ENCODE data around the gene FAT2.
"Not testable (repeated sequence)": the region's sequence is repeated elsewhere in the genome, so short reads cannot be mapped to it uniquely, and the experiment has no call there.

FAT2 gene

DNA sequence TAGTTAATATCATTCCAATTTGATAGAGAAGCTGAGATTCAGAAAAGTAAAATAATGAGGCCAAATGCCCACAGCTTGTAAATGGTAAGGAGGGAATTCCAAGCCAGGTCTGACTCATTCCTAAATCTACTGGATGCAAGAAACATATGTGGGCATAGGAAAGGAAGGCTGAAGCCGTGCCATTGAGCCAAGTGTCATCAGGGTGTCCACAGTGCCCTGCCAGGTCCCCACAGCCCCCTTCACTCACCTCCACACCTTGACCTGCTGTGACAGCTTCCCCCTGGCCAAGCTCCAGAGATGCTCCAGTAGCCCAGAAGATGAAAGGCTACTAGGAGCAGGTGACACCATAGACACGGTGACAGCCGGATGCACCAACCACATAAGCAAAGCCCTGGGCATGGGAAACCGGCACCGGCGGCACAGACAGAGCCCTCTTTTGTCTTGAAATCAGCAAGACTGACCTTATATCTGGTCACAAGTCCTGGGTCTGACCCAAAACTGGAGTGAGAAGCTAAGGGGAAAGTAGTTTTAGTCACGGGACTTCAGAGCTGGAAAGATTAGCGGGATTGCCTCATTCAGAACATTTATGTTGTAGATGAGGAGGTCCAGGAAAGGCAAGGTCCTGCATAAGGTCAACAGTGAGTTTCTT lies 20.1 kb upstream of the FAT2 start:
- no peak for DNase-seq (ENCODE audit: low spot score)

DNA sequence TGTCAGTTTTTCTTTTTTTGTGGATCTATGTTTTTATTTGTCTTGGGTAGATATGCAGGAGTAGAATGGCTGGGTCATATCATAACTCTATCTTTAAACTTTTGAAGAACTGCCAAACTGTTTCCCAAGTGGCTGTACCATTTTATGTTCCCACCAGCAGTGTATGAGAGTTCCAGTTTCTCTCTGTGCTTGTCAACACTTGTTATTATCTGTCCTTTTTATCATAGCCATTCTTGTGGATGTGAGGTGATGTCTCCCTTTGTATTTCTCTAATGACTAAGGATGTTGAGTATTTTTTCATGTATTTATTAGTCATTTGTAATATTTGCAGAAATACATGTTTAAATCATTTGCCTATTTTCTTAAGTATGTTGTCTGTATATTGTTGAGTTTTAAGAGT lies 17.4 kb upstream of the FAT2 start:
- no peak for DNase-seq (ENCODE audit: low spot score)

DNA sequence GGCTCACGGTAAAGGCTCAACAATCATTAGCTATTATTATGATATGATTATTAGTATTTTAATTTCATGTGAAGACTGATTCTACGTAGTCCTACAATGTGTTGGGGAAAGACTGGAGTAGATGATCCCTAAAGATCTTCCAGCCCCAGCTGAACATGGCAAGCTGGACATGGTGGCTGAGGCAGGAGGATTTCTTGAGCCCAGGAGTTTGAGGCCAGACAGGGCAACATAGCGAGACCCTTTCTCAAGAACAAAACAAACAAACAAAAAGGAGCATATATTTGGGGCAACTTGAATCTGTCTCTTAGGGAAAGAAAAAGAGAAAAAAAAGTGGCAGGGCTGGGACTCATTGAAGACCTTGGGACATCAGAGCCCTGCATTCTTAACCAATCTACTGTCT lies 16.2 kb upstream of the FAT2 start:
- DNase-seq (ENCODE audit: low spot score): no peak

DNA sequence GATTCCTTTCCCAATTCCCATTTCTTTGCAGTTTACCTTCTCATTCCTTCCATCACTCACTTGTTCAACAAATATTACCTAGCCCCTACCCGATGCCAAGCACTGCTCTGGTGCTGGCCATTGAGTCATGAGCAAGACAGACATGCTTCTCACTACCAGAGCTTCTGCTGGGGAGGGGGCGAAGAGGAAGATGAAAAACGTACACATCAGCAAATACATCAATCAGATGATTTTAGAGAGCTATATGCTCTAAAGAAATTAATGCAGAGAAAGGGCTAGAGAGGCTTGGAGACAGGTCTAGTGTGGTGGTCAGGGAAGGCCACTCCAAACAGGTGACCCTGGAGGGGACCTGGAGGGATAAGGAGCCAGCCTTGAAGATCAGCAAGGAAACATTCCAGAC lies 14.4 kb upstream of the FAT2 start:
- no peak for DNase-seq (ENCODE audit: low spot score)

DNA sequence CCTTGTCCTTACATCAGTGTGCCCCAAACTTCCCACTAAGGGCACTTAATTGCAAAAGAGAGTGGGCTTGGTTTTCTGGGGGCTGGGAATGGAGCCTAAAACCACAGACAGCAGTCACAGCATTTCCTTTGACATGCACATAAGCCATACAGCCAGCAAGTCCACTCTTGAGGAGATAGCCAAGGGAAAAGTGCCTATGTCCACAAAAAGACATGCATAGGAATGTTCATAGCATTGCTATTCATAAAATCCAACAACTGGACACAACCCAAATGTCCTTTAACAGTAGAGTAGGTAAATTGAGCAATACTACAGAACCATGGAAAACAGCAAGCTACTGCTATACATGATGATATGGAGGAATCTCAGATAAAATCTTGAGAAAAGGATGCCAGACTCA lies 11.7 kb upstream of the FAT2 start:
- no peak for DNase-seq (ENCODE audit: low spot score)

DNA sequence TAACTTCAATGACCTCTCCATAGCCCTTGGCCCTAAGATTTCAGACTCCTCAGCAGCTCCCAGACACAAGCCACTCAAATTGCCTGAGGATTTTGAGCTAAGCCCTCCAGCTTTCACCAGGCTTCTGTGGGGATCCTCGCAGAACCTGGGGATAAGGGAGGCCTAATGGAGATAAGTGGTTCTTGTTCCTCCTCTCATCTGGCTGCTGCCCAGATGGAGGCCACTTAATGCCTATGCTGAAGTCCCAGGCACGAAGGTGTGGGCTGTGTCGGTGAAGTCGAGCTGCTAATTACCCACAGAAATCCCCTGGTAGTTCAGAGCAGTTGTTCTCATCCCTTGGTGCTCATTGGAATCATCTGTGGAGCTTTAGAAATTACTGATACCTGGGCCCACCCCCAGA lies 10.3 kb upstream of the FAT2 start:
- no peak for DNase-seq (ENCODE audit: low spot score)

DNA sequence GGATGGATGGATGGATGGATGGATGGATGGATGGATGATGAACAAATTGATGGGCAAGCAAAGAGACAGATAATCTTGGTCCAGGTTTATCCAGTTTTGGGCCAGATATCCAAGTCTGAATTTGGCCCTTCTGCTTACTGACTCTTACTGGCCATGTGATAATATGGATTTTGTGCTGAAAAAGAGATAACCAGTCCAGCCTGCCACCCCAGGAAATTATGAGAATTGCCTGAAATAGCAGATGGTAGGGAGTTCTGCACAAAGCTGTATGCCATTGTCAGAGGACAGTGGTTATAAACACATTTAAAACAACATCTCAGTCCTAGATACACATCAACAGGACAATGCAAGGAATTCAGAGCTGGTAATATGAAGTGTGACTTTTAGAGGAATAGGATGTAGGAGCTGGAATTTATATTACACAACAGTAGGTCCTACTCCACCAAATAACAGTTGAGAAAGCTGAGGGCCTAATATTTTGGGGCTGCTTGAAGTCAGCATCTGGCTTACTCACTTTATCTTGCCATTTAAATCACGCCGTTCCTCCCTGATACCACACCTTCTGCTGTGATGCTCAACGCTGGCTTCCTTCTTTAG lies 9.0 kb upstream of the FAT2 start:
- no peak for DNase-seq (ENCODE audit: low spot score)

DNA sequence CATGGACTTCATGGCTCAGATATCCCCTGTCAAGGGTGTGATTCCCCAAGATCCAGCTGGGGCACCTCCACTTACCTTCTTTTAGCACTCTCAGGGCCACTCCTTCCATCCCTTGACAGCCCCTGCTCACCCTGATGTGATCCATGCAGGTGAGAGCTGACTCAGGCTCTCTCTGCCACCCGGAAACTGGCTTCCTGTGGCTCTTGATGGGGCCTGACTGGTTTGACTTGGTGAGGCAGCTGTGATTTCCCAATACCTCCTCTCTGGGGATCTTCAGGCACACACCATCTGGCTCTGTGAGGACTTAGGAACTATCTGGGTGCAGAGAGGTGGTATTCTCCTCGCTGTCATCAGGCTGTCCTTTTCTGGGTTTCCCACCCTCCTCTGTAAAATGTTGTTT lies 7.9 kb upstream of the FAT2 start:
- no peak for DNase-seq (ENCODE audit: low spot score)

DNA sequence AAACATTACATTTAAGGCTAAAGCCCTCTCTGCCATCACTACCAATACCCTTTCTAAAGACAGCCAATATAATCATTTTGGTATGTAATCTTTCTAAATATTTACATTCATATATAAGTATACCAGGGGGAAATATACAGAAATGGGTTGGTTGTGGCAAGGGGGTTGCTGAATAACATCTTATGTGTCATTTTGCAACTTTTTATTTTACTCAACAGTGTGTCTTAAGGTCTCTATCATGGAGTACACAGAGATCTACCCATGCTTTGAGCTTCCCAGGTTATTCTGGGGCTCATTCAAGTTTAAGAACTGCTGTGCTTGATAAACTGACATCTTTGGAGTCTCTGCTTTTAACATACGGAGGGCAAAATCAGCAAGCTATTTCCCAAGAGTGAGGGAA lies 7.4 kb upstream of the FAT2 start:
- DNase-seq (ENCODE audit: low spot score): no peak

DNA sequence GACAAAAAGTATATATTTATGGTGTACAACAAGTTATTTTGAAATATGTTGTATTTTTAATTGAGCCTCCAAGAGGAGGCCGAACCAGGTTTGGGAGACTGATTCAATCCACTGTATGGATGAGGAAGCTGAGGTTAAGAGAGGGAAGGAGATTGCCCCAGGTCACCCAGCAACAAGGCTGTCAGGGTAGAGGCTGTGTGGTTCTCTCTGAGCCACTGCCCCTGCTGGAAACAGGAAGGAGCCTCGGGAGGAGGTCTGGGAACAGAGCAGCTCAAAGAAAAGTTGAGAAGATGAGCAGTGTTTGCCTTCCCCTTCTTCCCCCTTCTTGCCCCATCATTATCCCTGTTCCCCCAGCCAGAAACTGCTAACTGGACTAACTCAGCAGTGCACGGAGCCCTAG lies 6.6 kb upstream of the FAT2 start:
- no peak for DNase-seq (ENCODE audit: low spot score)

DNA sequence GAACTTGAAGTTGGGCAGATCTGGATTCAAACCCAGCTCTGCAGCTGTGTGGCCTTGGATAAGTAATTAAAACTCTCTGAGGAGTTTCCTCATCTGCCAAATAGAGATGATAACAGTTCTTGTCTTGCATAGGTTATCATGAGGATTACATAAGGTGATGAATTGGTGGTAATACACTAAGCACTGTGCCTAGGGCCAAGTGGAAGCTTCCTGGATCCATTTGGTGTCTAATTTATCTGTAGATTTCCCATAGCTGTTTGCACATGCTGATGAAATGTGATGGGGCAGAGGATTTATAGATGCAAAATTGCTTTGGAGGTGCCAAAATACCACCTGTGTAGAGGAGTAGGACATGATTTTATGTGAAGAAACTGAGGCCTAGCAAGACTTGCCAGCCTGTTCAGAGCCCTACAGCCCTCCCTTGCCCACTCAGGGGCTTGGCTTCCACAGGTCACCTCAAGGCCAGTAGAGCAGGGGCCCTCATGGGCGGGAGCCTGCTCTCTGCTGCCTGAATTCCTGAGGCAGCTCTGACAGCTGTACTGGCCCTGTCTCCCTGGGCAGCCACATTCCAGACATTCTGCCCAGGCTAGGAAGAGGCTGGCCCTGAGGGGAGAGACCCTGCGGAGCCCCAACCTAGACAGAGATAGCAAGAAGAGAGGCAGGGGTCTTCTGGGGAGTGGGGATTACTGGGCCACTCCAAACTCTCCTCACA lies 5.9 kb upstream of the FAT2 start:
- DNase-seq (ENCODE audit: low spot score): no peak

DNA sequence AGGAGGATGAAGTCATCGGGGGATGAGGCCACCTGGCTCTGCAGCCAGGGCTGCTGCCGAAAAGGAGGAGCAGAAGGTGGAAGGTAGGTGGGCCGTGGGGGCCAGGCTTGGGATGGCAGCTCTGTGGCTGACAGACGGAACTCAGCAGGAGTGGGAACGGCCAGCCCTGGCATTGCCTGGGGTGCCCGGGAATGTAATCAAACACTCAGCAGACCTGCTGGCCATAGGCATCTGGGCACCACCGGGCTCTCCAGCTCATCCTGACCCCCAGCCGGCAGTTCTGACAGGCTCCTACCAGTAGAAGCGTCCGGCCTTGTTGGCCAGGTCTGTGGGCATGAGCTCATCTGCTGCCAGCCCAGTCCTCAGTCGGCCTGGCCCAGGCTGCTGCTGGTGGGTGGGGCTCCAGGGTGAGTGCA lies 4.3 kb upstream of the FAT2 start:
- no peak for DNase-seq (ENCODE audit: low spot score)

DNA sequence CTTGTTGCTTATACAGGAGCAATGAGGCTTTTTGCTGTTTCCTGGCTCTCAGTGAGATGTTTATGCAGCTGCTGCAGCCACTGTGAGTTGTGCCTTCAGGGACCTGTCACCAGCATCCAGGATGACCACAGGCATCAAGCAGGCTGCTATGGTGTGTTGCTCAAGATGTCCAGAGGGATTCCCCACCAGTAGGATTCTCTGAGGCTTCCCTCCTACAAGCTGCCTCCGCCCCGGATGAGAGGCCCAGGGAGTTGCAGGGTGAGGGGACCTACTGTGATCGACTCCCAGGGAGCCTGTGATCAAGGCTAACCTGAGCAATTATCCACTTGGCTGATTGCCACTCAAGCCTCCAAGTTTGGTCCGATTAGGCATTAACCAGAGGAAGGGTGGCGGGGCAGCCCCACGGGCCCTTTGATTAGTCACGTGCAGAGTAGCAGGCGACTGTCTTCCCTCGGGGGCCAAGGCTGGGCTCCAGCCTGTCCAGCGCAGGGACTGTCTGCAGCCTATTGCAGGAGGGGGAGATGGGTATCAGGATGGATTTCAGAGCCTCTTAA lies 1.8 kb upstream of the FAT2 start:
- no peak for DNase-seq (ENCODE audit: low spot score)

DNA sequence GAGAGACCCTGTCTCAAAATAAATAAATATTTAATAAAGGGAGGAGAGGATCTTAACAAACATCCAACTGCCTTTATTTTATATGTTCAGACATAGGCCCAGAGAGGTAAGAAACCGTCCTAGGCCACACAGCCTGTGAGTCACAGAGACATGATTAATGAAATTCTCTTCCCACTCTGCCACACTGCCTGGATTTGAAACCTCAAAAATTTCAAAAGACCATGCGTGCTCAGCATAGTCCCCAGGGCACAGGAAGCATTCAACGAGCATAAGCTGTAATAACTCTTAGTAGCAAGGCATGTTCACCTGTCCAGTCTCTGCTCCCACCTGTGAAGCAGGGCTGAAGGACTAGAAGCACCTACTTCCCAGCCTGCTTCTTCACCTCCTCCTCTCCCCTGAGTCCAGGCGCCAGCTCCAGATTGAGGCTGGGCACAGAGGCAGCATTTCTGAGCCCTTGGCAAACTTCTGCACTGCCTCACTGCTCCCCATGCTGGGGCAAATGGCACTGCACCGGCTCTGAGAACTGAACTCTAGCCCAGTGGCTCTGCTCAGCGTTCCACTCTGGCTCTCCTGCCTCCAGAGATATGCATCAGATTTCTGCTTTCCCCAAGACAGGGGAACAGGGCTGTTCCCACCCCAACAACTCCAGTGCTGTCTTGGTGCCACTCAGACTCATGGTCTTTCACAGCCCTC lies 1.1 kb downstream of the FAT2 start:
- DNase-seq (ENCODE audit: low spot score): no peak

DNA sequence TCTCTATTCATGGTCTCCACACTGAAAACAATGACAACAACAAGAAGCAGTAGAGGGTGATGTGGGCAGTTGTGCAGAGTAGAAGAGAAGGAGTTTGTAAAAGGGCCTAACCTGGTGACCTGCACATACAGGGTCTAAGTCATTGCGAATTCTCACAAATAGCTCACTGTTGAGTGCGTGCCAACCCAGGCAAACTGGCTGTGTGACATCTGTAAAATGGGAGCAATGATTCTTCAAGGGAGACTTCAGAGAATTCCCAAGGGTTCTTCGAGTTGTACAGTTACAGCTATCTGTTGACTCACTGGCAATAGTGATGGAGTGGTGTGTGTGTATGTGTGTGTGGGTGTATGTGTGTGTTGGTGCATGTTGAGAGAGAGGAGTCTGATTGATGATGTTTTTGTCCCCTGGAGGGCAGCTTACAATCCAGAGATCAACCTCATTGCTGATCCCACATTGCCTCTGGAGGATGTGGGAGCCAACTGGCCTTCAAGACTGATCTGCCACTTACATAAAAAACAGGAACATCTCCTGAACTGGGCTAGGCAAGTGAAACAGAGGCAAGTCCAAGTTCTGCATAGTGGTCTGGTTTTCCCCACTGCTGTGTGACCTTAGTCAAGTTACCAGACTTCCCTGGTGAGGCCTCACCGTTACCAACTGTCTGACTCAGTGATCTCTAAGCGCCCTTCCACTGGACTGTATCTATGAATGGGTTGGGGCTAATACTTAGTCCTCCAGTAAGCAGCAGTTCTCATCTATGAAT lies 3.2 kb downstream of the FAT2 start:
- DNase-seq (ENCODE audit: low spot score): no peak

DNA sequence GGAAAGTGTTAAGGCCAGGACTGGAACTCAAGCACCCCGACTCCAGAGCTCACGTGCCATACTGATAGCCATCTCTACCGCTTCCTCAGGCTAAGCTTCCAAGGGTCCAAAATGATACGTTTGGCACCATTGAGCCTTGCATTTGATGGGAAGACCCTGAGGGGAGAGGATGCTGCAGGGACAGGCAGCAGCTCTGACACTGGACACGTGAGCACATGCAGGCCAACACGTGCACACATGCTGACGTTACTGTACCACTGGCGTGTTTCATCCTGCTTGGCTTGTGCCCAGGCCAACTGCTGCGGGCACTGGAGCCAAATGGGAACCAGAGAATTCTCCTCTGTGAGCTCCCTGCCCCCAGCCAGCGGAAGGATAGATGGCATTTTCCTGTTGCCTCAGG lies 5.2 kb downstream of the FAT2 start:
- DNase-seq (ENCODE audit: low spot score): no peak

DNA sequence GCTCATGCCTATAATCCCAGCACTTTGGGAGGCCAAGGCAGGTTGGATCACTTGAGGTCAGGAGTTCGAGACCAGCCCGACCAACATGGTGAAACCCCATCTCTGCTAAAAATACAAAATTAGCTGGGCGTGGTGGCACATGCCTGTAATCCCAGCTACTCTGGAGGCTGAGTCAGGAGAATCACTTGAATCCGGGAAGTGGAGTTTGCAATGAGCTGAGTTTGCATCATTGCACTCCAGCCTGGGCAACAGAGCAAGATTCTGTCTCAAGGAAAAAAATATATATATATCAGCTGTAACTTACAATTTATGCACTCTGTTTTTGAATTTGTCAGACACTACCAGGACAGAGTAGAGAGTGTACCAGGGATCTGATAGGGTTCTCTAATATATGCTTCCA lies 5.8 kb downstream of the FAT2 start:
- not testable (repeated sequence) for DNase-seq (ENCODE audit: low spot score)

DNA sequence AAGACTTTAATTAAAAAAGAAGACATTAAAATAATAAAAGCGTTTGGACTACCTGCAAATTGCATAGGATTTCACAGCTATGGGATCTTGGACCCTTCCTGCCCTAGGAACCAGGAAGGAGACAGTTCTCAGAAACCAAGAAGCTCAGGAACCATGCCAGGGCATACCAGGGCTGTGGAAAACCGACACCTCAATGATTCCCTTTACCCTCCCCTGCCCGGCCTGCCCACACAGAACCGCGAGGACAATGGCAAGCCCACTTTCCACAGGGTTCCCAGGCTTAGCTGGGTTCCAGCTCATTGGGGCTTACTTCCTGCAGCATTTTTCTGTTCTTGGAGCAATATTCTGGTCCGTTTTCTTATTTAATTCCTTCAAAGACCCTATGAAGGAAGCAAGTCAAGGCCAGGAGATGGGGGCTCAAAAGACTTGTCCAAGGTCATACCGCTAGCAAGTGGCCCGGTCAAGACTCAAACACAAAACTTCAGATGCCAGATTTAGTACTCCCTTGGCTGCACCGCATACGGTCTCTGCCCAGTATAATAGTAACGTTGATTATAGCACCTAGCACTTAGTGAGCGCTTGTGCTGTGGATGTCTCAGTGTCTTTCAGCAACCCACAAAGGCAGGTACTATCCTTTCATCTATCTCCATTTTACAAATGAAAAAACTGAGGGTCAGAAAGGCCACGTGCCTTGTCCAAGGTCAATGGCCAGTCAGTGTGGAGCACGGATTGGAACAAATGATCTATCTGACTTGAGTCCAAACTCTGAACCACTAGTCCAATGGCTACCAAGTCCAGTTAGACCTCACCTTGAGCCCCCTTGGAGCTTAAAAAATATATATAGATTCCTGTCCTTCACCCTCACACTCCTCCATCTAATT lies 6.8 kb downstream of the FAT2 start:
- DNase-seq (ENCODE audit: low spot score): no peak

DNA sequence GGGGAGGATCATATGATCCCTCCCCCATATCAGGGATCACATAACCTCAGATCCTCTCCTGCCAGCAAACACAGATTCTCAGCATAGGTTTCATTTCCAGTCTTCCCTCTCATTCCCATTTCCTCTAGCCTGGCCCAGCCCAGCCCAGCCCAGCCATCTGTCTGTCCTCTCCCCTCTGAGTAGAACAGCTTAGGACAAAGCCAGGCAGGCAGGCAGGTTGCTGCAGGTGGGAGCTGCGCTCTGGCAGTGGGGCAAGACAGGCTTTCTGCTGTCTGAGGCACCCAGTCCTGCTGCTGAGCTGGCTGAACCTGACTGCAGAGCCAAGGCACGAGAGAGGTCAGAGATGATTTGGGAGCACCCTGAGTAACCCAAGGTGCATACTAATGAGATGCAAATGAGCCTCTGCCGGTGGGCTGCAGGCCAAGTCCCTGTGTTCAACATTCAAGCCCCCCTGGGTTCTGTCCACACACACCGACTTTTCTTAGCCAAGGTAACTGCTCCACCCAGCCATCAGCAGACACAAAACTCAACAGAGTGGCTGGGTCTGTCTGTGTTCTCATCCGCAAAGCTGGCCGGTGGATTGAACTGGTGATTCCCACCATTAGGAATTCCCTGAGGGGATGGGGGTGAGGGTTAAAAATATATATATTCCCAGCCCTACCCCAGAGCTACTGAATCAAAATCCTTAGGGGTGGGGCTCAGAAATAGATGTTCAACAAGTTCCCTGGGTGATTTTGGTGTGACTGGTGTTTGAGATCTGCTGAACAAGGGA lies 9.1 kb downstream of the FAT2 start:
- no peak for DNase-seq (ENCODE audit: low spot score)

DNA sequence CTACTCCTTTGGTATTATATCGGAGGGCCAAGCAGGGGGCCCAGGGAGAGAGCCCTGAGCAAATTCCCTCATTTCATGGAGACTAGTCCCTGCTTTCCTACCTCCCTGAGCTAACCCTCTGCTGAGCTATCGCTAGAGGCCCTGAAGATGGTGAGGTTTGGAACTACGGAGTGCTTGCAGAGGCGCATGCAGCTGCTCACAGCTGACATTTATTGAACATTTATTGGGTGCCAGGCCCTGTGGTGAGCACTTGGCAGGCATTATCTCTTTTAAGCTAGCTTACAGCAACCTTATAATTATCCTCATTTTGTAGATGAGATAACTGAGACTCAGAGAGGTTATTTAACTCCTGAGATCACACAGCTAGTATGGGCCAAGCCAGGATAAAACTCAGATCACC lies 9.8 kb downstream of the FAT2 start:
- no peak for DNase-seq (ENCODE audit: low spot score)
